HL-60/S4 treated with retinoic acid at 250 ng/mL for 4 days and 3 days (cell line): Measurements from ENCODE around the gene DCST2.

Source experiments
- in situ Hi-C: fragments of 300-500 bp; cut with MboI; formaldehyde crosslinking; loops from 2 replicates; pipeline ENCODE4 v1.7.0; 2022; ENCODE audit warnings: low sequenced_read_pairs

DCST2 gene

GRCh38 chr1:155051342-155051776, 17.8 kb upstream of the DCST2 start:
- in situ Hi-C loops = no loop called here

DNA sequence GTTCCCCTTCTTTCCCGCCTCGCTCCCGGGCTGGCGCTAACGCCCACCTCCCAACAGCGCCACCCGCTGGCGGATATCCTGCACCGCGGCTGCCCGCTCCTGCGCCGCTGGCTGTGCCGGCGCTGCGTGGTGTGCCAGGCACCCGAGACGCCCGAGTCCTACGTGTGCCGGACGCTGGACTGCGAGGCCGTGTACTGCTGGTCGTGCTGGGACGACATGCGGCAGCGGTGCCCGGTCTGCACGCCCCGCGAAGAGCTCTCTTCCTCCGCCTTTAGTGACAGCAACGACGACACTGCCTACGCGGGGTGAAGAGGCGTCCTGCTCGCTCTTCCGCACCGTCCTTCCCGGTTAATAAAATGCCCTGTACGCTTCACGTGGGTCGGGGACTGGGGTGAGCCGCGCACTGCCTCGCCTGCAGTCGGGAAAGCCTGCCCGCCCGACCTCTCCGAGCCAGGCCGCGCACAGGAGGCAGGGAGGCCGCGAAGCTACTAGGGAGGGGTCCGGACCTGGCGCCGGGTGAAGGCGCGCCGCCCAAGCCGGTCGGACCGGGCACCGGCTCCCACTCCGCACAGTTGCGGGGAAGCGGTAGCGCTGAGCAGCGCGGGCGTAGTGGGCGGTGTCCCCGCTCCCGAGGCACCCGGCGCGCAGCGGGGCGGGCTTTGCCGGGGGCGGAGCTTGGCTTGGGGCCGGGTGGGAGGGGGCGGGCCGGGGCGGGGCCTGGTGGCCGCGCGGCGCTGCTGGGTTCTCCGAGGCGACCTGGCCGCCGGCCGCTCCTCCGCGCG, 17.2 kb upstream of the DCST2 start, which contains the start of gene ADAM15:
Gene ADAM15, plus strand, starts transcription at position 757 of the 782 bp plus-strand sequence. CDS start 71 bp downstream, outside the sequence.
- in situ Hi-C loops = no loop called here

DNA sequence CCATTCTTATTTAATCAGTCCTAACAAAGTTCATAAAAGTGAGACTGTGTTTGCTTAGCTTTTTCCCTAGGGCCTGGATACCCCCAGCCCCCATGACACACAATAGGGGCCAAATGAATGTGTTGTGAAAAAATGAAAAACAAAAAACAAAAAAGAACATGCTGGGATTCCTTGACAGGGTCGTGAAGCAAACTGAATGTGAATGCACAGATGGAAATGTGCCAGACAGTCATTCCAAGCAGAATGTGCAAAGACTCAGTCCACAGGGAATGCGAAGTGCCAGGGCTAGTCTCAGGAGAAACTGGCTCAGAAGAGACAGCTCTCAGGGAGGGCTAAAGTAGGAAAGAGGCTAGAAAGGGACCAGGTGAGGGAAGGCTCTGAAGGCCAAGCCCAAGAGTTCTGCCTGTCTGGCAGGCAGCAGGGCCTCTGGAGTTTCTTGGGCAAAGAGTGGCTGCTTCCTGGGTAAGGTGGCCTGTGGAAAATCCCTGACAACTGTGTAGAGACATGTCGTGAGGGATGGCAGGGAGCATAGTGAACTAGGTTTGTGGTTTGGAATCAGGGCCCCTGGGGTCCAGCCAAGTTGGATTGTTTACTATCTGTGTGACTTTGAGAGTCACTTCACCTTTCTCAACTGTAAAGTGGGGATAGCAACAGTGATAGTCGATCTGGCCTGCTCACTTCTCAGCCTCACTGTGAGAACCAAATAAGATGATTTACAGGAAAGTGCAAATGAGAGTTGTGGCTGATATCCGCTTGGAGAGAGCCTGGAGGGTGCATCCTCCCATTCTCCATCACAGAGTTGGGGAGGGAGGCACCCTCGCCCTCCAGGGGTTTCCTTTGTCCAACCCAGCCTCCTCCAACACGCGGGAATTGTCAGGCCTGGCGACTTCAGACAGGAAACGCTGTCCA, 16.3 kb upstream of the DCST2 start:
- in situ Hi-C loops = no loop called here

- in situ Hi-C loops = no loop called here
Measured at GRCh38 chr1:155048449-155049334, 15.1 kb upstream of the DCST2 start.

GRCh38 chr1:155044812-155045657, 11.5 kb upstream of the DCST2 start:
- in situ Hi-C loops = no loop called here

- in situ Hi-C loops = no loop called here
Measured at GRCh38 chr1:155044365-155044764, 10.8 kb upstream of the DCST2 start.

DNA sequence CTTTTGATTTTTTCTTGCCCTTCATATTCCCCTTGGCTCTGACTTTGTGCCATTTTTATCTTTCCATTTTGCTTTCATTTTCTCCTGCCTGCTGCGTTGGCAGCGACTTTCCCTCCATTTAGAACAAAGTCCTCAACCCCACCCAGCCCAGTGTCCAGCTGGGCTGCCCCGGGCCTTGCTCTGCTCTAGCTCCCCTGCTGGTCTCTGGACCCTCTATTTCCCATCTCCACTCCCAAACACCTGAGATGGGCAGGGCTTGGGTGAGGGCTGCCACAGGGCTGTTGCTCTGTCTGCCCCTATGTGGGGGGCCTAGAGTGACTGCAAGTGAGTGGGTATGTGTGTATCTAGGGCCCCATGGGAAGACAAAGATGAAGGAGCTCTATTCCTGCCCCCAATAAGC, 10.2 kb upstream of the DCST2 start:
- in situ Hi-C loops = no loop called here

DNA sequence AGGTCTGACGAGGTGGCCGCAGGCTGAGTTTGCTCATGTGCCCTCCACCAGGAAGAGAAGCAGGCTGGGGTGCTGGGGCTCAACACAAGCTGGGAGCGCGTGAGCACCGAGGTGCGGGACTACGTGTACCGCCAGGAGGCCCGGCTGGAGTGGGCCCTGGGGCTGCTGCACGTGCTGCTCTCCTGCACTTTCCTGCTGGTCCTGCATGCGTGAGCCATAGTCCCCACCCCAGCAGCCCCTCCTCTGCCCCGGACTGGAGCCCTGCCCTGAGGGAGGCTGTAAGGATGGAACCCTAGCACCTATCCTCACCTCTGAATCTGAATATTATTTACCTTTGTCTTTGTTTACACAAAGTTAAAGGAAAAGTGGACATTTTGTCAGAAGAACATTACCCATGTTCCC, 9.7 kb upstream of the DCST2 start:
- in situ Hi-C loops = no loop called here

- in situ Hi-C loops = no loop called here
Measured at GRCh38 chr1:155042789-155043188, 9.2 kb upstream of the DCST2 start.

GRCh38 chr1:155040358-155041093, 6.9 kb upstream of the DCST2 start:
- in situ Hi-C loops = no loop called here

GRCh38 chr1:155039308-155039669, 5.7 kb upstream of the DCST2 start:
- in situ Hi-C loops = no loop called here

DNA sequence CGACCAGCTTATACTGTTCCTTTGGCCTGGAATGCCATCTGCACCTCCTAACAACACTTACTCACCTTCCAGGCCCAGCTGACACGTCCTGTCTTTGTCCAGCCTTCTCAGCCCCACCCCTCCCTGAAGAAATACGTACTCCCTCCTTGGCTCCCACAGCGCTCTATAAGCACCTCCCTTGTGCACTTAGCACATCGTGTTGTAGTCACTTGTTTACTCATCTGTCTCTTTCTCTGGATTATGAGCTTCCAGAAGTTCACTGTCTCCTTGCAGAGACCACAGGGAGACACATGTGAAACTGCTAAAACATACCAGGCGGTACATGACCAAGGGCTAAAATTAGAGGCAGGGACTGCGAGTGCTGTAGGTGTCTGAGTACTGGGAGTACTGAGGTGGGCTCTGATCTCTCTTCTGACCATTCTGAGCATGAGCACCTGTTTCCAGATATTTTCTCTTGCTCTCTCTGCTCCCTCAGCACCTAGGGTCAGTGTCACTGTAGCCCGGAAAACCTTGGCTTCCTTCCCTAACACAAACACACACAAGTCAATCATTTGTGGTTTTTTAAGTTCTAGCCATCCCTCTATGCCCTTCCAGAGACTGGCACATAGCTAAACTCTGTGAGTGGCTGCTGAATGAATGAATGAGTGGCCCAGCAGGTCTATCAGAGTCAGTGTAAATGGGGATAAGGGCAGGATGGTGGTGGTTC, 5.2 kb upstream of the DCST2 start:
- in situ Hi-C loops = no loop called here

DNA sequence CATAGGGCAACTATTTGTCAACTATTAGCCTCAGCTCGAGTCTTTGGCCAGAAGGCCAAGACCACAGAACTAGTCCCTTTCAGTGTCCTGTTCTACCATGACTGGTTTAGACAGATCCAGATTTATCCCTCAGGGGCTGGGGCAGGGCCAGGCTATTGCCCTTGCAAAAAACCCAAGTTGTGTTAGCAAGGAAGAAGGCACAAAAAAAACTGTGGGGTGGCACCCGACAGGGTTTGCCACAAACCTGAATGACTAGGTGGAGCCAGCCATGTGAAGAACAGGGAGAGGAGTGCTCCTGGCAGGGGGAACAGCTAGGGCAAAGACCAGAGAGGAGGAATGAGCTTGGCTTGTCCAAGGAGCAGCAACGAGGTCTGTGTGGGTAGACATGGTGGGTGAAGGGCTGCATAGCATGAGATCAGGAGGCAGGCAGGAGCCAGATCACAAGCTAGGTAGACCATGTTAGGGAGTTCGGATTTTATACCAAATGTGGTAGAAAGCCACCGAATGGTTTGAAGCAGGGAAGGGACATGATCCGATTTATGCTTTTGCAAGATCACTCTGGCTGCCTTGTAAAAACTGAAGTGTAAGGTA, 4.4 kb upstream of the DCST2 start:
- in situ Hi-C loops = no loop called here

GRCh38 chr1:155037043-155037442, 3.5 kb upstream of the DCST2 start:
- in situ Hi-C loops = no loop called here

DNA sequence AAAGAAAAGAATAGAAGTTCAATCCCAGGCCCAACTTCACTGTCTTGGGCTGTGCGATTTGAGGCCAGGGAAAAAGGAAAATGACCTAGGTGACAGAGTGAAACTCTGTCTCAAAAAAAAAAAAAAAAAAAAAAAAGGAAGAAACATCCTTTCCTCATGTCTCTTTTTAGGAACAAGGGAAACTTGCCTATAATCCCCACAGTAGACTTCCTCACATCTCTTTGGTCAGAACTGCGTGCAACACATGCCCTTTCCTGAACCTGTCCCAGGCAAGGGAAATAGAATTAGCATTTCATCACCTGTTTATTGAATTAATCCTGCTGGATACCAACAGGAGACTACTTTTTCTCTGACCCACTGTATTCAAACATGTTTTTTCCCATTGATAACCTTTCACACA, 2.4 kb upstream of the DCST2 start:
- in situ Hi-C loops = no loop called here

DNA sequence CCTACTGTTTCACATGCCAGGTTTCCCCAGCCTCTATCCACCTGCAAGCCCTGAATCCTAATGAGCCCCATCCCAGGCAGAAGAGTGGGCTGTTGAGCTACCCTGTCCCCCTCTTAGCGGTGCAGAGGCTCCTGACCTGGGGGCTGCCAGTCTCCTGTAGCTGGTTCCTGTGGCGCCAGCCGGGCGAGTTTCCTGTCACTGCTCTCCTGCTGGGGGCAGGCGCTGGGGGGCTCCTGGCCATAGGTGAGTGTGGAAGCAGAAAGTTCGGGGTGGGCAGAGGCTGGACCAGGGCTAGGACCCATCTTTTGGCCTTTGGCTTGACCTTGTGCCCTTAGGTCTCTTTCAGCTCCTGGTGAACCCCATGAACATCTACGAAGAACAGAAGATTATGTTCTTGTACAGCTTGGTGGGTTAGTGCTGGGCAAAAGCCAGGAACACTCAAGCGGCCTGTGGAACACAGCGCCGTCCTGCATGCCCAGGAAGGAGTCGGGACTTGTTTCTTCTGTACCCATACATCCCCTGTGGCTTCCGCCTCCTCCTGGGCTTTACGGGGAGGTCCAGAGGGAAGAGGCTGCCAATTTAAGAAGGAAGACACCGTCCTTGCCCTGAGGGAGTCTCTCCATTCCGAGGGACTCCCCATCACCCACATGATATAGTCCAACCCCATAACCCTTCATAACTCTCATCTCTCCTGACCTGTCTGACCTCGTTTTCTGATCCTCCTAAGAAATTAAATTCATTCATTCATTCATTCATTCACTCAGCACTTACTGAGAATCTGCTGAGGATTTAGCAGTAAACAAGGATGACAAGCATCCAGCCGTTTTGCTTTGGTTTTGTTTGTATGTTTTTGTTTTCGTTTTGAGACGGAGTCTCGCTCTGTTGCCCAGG, 982 bp upstream of the DCST2 start:
- in situ Hi-C loops = no loop called here

DNA sequence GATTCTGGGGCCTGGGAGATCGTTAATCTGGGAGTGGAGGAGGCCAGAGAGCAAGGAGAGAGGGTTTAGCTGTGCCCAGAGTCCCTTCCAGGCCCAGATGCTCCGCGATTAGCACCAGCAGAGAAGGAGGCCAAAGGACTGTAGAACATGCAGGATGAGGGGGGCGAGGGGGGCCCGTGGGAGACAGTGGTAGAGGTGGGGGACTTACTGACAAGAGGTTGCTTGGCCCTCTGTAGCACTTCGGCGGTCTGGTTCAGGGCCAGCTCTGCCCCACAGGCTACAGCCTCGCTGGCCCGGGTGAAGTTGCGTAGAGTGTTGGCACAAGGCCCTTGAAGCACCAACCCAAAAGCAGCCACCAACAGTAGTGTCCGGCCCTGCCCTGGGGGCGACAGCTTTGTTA, 695 bp downstream of the DCST2 start:
- in situ Hi-C loops = no loop called here
